T follicular helper cell (primary cell): ENCODE data around the gene SDC4.

ENCODE experiments used
- DNase-seq: peaks from one replicate; pipeline ENCODE4 v3.0.0-alpha.2; 2020; ENCODE audit warnings: low read depth

The SDC4 gene

DNA sequence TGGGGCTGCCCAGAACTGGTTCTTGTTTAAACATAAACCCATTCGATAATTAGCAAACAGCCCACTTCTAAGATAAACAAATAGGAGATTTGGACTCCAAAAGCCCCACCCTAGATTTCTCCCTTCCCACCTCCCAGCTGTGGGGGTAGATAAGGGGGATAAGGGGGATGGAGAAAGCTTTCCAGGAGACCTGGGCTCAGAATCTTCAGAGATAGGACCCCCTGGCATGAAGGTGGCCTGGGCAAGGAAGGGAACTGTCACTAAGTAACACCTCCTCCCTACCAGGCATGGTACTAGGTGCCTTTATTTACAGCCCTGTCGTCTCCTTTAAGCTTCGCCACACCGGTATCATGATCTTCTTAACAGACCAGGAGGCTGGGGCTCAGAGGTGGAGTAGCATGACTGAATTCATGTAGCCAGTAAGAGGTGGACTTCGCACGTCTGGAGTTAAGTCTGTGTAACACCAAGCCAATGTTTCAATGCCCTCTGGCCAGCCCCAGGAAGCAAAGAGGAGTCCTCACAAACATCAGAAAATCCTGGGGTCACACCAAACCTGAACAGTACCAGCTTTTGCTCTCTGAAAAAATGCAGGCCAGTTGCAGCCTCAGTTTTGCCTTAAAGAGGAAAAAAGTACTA, 4.6 kb downstream of the SDC4 start:
- DNase-seq = no peak

DNA sequence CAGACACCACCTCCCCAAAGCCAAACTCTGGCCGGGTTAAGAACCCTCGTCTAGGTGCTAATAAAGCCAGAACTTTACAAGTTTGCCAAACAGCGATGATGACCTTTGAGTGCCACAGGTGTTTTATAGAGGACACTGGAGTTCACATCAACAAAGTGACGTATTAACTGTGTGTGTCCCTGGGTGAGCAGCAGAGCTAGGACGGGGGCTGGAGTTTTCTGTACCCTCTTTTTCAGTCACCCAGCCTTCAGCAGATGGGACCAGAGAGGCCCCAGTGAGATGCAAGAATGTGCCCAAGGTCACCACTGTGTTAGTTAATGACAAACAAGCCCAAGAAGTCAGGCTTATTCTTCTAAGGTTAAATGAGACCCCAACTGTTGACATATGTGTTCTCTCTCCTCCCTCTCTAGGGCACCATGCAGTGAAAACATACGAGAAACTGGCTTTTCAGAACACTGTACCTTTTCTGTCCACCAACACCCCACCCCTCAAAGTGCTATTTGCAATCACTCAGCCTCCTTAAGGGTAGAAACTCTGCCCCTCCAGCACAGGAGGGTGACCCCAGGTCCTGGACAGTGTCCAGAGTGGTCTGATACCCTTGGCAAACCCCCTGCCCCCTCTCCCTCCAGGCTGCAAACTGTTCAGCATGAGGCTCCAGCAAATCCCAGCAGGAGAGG, 5.2 kb downstream of the SDC4 start:
- DNase-seq = no peak

DNA sequence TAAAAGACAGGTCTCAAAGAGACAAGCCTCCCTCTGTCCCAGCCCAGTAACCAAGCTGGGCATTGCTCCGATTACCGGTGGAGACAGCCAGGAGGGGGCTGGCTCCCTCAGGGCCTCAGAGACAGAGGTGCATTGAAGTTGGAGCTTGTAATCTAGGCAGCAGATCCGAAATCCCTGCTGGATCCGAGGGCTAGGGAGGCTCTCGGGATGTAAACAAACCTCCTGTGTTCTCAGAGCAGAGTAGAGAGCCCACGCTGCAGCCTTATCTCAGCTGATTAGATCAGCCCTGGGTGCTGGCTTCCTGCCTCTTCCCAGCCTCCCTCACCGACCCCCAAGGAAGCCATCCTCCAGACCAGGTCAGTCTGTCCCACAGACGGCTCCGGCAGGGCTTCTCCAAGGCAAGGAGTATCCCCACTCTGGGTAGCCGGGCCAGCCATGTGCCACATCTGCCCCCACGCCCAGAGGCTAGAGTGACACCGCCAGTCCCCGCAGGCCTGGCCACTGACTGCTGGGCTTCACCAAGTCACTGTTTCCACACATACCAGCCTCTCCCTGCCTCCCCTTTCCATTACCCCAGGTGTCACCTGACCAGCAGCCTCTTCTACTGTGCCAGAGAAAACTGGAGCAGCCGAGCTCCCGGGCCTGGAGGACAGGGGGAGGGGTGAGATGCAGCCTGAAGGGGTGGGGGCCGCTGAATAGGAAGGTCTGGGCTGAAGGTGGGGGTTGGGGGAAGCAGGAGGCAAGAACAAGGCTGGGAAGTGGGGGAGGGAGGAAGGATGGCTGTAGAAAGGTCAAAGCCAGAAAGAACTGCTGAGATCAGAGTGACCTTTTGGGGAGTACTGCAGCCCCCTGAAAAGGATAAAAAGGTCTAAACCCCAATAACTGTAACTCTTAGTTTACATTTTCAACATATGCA, 6.0 kb downstream of the SDC4 start:
- no peak for DNase-seq

GRCh38 chr20:45341579-45341938, 6.7 kb downstream of the SDC4 start:
- no peak for DNase-seq

DNA sequence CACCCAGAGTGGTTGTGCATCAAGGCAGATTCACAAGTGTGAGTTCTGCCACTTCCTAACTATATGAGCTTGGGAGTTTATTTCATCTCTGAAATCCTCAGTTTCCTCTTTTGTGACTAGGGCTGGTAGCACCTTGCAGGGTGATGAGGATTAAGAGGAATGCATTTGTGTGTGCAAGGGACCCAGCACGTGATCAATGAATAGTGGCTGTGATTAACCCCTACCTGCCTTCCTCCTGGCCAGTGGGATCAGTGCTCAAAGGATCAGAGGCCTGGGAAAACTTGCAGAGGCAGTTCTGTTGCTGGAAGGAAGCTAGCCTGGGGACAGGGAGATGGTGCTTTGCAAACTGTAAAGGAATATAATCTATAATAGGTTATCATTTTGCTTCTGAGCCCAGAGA, 7.3 kb downstream of the SDC4 start:
- no peak for DNase-seq

DNA sequence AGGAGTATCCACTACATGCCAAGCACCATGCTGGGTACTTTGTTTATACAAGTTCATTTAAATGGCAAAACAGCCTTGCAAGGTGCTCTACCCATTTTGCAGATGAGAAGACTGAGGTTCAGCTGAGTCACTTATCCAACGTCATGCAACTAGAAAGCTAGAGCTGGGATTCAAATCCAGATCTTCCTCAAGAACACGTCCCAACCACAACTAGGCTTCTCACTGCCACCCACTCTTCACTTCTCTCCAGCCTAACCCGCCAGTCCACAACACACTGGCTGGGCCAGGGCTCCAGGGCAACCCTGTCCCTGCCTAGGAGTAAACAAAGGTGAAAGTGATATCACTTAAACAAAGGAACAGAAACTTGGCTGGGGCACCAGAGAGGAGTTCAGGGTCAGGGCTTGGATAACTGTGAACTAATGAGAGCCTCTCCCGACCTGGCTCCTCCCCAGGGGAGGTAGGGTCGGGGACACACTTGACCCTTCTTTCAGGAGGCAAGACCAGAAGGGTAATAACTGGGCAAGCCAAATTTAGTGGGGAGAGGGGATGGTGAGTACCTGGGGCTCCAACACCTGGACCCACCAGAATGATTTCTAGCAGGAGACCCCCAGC, 7.9 kb downstream of the SDC4 start:
- DNase-seq = no peak

- DNase-seq = no peak
These were observed 8.4 kb downstream of the SDC4 start for GRCh38 chr20:45339799-45340198.

DNA sequence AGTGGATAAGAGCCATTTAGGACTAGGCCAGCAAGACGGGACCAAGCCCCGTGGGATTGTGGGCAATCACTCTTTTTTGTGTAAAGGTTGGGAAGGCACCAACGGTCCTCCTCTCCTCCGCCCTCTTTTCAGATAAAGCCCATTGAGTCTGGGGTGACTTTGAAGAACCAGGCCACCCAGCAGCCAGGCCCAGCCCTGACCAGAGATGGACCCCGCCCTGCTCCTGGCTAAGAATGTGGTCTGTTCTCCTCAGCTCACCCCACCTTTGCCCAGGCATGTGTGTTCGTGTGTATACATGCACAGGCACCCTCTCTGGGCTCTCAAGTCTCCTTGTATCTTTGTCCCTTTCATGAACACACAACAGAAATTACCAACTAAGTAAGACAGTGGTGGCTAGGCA, 9.1 kb downstream of the SDC4 start:
- DNase-seq = no peak

DNA sequence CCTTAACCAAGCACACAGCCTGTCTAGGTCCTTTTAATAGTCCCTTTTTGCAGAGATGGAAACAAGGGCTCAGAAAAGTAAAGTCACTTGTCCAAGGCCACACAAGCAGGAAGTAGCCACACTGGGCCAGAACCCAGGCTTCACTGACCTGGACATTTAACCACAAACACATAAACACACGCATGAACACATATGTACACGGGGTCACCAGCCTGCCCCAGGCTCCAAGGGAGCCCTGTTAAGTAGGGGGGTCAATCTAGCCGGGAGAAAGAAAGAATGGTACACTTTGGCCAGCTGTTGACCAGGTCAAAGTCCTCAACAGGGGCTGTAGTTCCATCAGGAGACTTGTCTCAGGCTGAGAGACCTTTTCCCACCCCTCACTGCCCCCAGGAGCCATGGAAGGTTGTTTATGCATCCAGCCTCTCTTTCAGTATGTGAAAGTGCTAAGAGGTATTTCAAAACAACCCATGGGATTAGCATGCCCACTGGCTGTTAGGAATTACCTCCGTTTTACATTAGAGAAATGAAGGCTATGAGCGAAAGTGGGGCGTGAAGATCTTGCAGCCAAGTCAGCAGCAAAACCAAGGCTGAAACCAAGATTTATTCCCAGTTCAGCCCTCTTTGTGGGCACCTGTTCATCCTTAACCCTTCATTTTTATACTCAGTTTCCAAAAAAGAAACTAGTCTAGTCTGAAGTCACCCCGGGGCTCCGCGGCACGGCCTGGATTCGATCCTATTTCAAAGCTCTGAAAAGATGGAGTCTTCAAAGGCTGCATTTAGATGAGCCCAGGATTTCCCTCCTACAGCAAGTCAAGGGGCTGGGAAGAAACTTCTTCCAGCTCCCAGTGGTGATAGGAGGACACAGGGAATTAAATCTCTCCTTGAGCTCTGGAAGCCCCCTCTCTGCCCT, 9.8 kb downstream of the SDC4 start:
- no peak for DNase-seq

DNA sequence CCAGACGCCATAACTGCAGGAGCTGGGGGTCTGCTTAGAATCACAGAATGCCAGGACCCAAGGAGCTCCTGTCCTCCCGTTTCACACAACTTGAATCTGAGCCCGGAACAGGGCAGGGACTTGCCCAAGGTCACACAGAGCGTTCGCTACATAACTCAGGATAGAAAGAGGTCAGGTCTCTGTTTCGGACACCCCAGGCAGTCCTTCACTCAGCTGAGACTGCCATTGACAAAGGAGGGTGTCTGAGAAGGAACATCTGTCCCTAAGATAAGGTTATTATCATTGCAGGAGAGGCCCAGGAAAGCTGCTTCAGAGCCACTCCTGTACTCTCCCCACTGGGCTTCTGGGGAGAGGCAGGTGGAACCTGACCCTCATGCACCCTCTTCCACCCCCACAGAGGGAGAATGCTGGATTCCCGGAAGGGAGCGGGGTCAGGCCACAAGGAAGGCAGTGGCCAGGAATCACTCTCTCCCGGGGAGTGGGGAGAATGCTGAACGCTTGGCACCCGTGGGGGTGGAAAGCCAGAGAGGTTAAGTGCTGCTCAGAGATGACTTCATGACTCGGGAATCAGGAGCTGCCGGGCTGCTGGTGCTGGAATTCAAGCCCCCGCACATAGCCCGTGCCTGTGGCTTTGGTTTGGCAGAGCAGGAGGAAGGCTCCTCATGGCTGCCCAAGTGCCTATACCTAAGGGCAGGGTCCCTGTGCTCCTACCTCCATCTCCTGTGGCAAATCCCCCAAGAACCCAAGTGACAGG, 10.7 kb downstream of the SDC4 start:
- DNase-seq = no peak

DNA sequence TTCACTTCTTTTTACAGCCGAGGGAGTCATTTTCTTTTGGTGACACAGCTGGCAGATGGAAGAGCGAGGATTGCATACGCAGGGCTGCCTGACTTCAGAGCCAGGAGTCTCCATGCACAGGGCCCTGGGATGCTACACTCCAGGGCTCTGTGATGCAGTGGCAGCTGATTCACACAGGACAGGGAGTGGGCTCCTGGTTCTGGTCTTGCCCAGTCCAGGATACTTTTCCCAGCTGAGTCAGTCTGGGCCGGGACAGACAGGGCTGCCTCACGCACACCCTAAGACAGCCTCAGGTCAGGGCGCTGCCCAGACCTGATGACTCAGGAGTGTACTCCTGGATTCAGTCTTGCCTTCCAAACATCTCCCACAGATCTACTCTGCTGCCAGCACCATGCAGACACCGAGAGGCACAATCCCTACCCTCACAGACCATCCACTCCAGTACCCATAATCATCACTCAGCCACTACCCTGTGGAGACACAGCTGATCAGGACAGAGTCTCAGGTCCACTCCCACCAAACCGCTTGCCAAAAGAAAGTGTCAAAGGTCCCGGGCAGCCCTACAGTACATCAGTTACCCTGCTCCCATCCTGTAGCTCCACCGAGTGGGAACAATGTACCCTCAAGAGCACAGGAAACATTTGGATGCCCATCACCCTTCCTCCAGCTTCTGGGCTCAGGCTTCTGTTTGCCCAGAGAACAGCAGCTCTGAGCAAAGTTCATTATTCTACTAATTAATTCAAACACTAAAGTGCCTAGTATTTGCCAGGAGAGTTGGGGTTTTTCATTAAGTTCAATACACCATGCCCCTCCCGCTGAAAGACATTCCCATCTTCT, 11.5 kb downstream of the SDC4 start:
- no peak for DNase-seq

DNA sequence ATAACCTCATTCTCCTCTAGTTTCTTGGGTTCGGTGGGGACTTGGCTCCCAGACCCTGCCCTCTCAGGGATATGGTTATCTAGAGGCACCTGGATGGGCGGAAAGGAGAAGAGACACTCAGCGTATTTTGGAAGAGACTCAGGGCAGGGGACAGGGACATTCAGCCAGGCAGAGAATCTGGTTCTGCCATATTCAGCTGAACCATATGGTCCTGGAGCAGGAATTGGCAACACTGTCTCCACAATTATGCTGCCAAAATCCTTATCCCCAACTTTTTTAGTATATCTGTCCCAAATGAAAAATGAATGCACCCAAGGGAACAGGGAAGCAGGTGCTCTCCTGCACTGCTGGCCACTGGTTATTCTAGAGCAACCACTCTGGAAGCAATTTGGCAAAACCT, 17.7 kb downstream of the SDC4 start:
- no peak for DNase-seq

GRCh38 chr20:45329497-45330319, 18.5 kb downstream of the SDC4 start:
- no peak for DNase-seq

- no peak for DNase-seq
These were observed 19.8 kb downstream of the SDC4 start for GRCh38 chr20:45328451-45328850.

GRCh38 chr20:45325371-45325770, 22.9 kb downstream of the SDC4 start:
- DNase-seq = no peak

DNA sequence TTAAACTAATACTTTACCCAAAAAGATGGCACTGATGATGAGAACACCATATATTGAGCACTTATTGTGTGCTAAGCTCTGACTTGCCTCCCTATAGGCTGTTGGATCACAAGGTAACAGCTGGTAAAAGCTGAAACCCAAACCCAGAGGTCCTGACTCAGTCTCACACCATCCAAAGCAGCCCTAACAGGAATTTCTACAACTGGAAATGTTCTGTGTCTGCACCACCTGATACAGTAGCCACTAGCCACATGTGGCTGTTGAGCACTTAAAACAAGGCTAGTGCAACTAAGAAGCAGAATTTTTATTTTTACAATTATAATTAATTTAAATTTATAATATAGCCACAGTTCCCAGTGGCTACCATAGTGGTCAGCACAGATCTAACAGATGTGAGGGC, 24.5 kb downstream of the SDC4 start:
- DNase-seq = no peak

DNA sequence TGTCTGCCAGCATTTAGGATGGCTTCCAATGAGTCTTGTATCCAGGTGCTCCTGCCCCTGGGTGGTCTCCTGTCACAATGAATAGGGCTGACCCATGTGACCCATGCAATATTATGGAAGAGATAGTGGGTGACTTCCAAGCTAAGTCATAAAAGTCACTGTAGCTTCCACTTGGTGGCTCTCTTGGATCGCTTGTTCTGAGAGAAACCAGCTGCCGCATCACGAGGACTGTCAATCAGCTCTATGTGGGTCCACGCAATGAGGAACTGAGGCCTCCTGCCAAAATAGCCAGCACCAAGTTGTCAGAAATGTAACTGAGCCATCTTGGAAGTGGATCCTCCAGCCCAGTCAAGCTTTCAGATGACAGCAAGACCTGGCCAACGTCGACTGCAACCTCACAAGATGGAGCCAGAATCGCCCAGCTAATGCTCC, 25.3 kb downstream of the SDC4 start:
- no peak for DNase-seq

DNA sequence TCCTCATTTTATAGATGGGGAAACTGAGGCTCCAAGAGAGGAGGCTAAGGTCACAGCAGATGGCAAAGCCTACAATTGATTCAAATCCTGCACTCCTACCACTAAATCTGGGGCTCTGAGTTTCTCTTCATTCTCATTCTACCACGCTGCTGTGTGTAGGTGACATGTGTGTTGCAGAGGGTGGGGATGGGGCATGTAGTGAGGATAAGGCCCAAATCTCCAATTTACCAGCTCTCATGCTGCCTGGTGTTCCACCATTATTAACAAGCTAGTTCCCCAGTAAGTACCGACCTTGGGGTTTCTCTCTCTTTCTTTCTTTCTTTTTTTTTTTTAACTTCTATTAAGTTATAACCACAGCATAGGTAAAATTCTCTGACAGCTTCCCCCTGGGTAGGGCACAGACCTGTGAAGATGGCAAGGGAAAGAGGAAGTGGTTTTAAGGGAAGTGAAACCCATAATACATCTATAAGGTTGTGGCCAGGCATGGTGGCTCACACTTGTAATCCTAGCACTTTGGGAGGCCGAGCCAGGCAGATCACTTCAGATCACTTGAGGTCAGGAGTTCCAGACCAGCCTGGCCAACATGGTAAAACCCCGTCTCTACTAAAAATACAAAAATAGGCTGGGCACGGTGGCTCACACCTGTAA, 27.2 kb downstream of the SDC4 start:
- DNase-seq = no peak
